Ovary (tissue), 9 donors: Measurements from ENCODE around the gene TP63. TPM values are rescaled to one million over a fixed set of nuclear protein-coding genes. Genes with fewer than 3 reads are reported as not detected.

Source experiments
- DNase-seq, 5 donors: peaks; one replicate each; pipeline ENCODE4 v3.0.0-alpha.2; 2019 to 2020
- H3K27ac ChIP-seq, 2 donors: fragments of 200-600 bp; one replicate each; pipeline versions ENCODE4 v1.5.1 to v1.8.0; 2019 to 2022
- H3K27me3 ChIP-seq: fragments of 200-600 bp; one replicate; pipeline ENCODE4 v1.8.0; 2022
- H3K36me3 ChIP-seq: fragments of 200-600 bp; sonication (generic); one replicate; pipeline ENCODE4 v1.5.1; 2019
- H3K4me1 ChIP-seq: one replicate; pipeline ENCODE4 v1.8.1; 2013; ENCODE audit warnings: mild to moderate bottlenecking, moderate library complexity; ENCODE audit not compliant: insufficient read depth
- H3K4me3 ChIP-seq: fragments of 200-600 bp; sonication (generic); one replicate; pipeline ENCODE4 v1.5.1; 2017
- H3K9me3 ChIP-seq, 2 donors: fragments of 200-600 bp in 1 of 2; sonication (generic) in 1 of 2; one replicate each; pipeline versions ENCODE4 v1.5.1 to v1.8.1; 2013 to 2019; ENCODE audit warnings: mild to moderate bottlenecking in 1 of 2, moderate library complexity in 1 of 2
- EP300 ChIP-seq: sonication (generic); formaldehyde crosslinking; IDR thresholded peaks from one replicate; pipeline ENCODE4 v1.6.1; 2017; ENCODE audit warnings: antibody characterized with exemption
- POLR2A ChIP-seq: fragments of 450-650 bp; IDR thresholded peaks from one replicate; pipeline ENCODE4 v1.6.1; 2017; ENCODE audit warnings: antibody characterized with exemption, mild to moderate bottlenecking, moderate library complexity
- WGBS, 3 donors: extraction: QIAGEN DNeasy Blood & Tissue Kit in 1 of 3; methylation state at CpG; one replicate each; pipeline versions ENCODE4 v1.1.5 to v1.1.7; 2013 to 2017; 5-methylcytosine and 5-hydroxymethylcytosine counted together
- intact Hi-C, 4 donors: fragments of 100-400 bp; cut with DNase I; formaldehyde crosslinking; loops; one replicate each; pipeline versions ENCODE4 v1.11.0 to v1.15.1; 2022 to 2023
- polyA plus RNA-seq, 2 donors: library from polyadenylated mRNA; stranded (reverse); fragments of 200-250 nt in 1 of 2; fragments of 350-450 nt in 1 of 2; fragmentation: Illumina TruSeq in 1 of 2; extraction: RNeasy Lipid Tissue Mini Kit (QIAGEN cat#74804) in 1 of 2; gene quantifications; one replicate each; pipeline ENCODE4 v1.2.3, GENCODE V29; 2013 to 2014
- total RNA-seq, 7 donors: library from RNA; depleted of rRNA in 2 of 7; stranded (reverse); fragments of >200 nt in 2 of 7; fragmentation: NEBNext Ultra II Directional in 3 of 7; extraction: Animal tissue kit (Norgen Biotek cat#: 25700) in 3 of 7; gene quantifications; one replicate each; pipeline versions ENCODE4 v1.1.0 to v1.2.4, GENCODE V29; 2016 to 2023
- TF ChIP-seq, protein P1 (sequence below), 3 donors: fragments of 450-650 bp in 2 of 3; fragments of 200-600 bp in 1 of 3; IDR thresholded peaks; one replicate each; pipeline versions ENCODE4 v1.5.1 to v1.8.0; 2016 to 2022; ENCODE audit warnings: antibody characterized with exemption in 3 of 3, mild to moderate bottlenecking in 1 of 3
- donor health status: DM: no; HTN: no; CAD: no; lungs with moderate emphysema.
- donor health status: DM: no; HTN: no; CAD: no.
- donor health status: Bipolar disorder and iron deficiency.
- donor health status: DM: yes; HTN: yes; CAD: no.
- donor health status: DM: no; HTN: no; CAD: no.
- donor health status: DM: yes; HTN: yes; CAD: no.

Gene TP63
- total and polyA plus RNA-seq, 9 donors, result 0.15 to 0.79 (median 0.22) TPM; not detected in 1

DNA sequence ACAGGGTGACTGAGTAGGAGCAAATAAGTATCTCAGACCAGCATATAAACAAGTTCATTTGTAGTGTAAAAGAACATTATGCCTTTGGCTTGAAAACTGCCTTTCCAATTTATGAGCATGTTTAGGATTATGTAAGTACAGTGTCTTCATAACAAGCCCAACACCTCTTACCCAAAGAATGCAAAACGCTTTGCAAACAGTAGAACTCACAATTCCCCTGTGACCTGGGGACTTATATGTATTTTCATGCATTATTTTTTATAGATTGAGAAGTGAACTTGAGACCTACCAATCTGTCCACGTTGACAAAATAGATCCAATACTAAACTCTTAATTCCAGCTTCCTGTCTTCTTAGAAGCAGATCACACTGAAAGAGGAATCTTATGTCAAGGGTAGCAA, 202.1 kb downstream of the TP63 start:
- 53 to 66% (median 54%) methylated on average over 2 of the region's 2 CpGs for WGBS, 3 donors
- Histone ChIP-seq H3K4me3 (no peak overlapping the region), H3K27ac (no peak overlapping the region), H3K27me3 (no peaks in the 10 kb centered on the region), H3K4me1 (no peaks in the 10 kb centered on the region), H3K9me3 (no peaks in the 10 kb centered on the region), H3K36me3 (no peaks in the 10 kb centered on the region)
- intact Hi-C loops, result no loop called here
- no peak for TF ChIP-seq POLR2A
- no peak for TF ChIP-seq EP300
- TF ChIP-seq, protein P1, sequence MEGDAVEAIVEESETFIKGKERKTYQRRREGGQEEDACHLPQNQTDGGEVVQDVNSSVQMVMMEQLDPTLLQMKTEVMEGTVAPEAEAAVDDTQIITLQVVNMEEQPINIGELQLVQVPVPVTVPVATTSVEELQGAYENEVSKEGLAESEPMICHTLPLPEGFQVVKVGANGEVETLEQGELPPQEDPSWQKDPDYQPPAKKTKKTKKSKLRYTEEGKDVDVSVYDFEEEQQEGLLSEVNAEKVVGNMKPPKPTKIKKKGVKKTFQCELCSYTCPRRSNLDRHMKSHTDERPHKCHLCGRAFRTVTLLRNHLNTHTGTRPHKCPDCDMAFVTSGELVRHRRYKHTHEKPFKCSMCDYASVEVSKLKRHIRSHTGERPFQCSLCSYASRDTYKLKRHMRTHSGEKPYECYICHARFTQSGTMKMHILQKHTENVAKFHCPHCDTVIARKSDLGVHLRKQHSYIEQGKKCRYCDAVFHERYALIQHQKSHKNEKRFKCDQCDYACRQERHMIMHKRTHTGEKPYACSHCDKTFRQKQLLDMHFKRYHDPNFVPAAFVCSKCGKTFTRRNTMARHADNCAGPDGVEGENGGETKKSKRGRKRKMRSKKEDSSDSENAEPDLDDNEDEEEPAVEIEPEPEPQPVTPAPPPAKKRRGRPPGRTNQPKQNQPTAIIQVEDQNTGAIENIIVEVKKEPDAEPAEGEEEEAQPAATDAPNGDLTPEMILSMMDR (IDR thresholded peaks at IDR 0.05), result no peak
- no peak for DNase-seq

DNA sequence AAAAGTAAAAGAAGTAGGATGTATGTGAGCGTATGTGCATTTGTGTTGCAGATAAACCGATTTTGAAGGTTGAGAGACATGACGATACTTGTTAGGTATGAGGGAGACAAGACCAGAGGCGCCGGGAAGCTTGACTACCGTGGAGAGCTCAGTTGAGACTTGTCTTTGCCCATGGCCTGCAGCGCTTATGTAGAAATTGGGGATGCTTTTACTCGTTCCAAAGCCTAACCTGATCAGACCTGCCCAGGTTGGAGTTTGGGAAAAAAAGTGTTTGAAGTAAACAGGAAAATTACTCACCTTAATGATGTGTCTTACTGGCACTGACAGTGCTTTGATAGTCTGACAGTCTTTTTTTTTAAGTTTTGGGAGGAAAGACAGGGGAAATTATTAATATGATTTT, 202.8 kb downstream of the TP63 start:
- no peak for DNase-seq
- TF ChIP-seq, protein P1 (IDR thresholded peaks at IDR 0.05), result no peak
- TF ChIP-seq POLR2A (no peak), EP300 (no peak)
- Histone ChIP-seq H3K9me3 (no peaks in the 10 kb centered on the region), H3K4me3 (no peak overlapping the region), H3K4me1 (no peaks in the 10 kb centered on the region), H3K27me3 (no peaks in the 10 kb centered on the region), H3K36me3 (no peaks in the 10 kb centered on the region), H3K27ac (no peak overlapping the region)
- intact Hi-C loops, result no loop called here
- 87 to 90% (median 89%) methylated on average over 8 of the region's 8 CpGs for WGBS, 3 donors

DNA sequence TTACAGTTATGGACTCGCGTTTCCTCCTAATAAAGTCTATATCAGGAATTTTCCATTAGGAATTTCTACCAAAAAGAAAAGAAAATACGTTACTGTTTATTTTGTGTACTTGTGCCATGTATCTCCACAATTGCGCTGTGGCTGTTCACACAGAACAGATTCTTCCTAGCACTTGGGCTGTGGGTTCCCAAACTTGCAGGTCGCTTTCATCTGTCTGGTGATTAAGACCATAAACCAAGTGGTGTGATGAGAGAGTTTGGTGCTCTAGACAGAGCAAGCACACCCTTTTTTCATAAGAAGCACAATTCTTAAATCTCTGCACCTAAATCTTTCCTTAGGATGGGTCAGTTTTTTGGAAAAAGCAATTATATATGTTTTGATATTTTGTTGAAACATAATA, 203.3 kb downstream of the TP63 start:
- no peaks in the 10 kb centered on the region for H3K4me1 ChIP-seq
- intact Hi-C loops, result no loop called here
- WGBS, 3 donors, result 82 to 89% (median 84%) methylated on average over 5 of the region's 5 CpGs
- H3K9me3 ChIP-seq, result no peaks in the 10 kb centered on the region
- no peak overlapping the region for H3K27ac ChIP-seq
- no peak overlapping the region for H3K4me3 ChIP-seq
- DNase-seq, result no peak
- TF ChIP-seq POLR2A, result no peak
- TF ChIP-seq, protein P1 (IDR thresholded peaks at IDR 0.05), result no peak
- TF ChIP-seq EP300, result no peak
- no peaks in the 10 kb centered on the region for H3K36me3 ChIP-seq
- H3K27me3 ChIP-seq, result no peaks in the 10 kb centered on the region

DNA sequence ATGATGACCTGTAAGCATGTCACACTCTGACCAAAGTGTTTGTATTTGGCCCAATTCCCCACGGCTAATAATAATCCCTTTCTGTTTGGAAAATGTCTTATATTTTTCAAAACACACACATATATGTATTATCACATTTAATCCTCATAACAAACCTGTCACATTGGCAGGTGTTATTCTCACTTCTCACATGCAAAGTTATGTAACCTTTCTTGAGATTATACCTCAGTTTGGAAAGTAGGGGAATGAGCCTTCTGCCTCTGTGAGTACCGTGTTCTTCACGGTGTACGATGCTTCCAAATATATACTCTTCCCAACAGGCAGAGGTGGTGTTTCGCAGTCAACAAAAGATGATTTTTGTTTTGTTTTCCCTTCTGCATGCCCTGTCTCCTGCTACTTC, 205.6 kb downstream of the TP63 start:
- TF ChIP-seq, protein P1 (IDR thresholded peaks at IDR 0.05), result no peak
- no peak for TF ChIP-seq POLR2A
- no peak for TF ChIP-seq EP300
- Histone ChIP-seq H3K4me1 (no peaks in the 10 kb centered on the region), H3K9me3 (no peaks in the 10 kb centered on the region), H3K4me3 (no peak overlapping the region), H3K27ac (no peak overlapping the region), H3K27me3 (no peaks in the 10 kb centered on the region), H3K36me3 (no peaks in the 10 kb centered on the region)
- DNase-seq, result no peak
- WGBS, 3 donors, result 73 to 83% (median 75%) methylated on average over 5 of the region's 5 CpGs
- intact Hi-C loops, result no loop called here

DNA sequence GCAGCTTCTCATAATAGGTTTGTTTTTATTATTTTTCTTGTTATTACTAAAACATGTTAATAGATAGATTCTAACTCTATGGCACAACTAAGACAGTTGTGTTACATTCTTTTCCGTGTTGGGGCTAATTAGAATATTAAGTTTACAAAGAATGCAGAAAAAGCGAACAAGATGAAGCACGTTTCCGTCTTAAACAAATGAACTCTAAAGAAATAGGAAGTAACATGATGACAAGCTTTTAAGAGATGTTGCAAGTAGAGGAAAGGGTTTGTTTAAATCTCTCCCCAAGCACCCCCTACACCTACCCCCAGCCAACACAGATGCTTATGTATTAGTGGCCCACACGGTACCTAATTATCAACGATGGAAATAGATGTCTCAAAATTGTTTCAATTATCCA, 207.1 kb downstream of the TP63 start:
- Histone ChIP-seq H3K27ac (no peak overlapping the region), H3K36me3 (no peaks in the 10 kb centered on the region), H3K4me1 (no peaks in the 10 kb centered on the region), H3K9me3 (no peaks in the 10 kb centered on the region), H3K4me3 (no peak overlapping the region), H3K27me3 (no peaks in the 10 kb centered on the region)
- WGBS, 3 donors, result 83 to 87% (median 86%) methylated on average over 6 of the region's 6 CpGs
- no peak for TF ChIP-seq POLR2A
- TF ChIP-seq, protein P1 (IDR thresholded peaks at IDR 0.05), result no peak
- TF ChIP-seq EP300, result no peak
- no peak for DNase-seq
- intact Hi-C loops, result no loop called here
